ENCODE results near the gene TYK2.

Gene TYK2

DNA sequence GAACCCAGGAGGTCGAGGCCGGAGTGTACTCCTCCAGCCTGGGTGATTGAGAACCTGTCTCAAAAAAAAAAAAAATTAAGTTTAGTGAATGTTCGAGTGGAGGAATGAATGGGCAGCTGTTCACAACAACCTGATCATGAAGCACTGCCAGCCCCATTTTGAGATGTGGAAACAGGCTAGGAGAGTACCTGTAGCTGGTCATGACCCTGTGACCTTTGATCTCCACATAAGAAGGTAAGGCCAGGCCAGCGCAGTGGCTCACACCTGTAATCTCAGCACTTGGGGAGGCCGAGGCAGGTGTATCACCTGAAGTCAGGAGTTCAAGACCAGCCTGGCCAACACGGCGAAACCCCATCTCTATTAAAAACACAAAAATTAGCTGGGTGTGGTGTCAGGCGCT lies 54.6 kb downstream of the TYK2 start:
- peaks cover 7% of the 10 kb centered on the region; the same call in 1 of the 2 replicates for H4K20me1 ChIP-seq (ENCODE audit: insufficient read depth, low read length)
- no peaks in the 10 kb centered on the region for H3K4me1 ChIP-seq (ENCODE audit: low read length)
- H3K4me3 ChIP-seq (ENCODE audit: low read length), result no peak overlapping the region
- no peak for TF ChIP-seq EZH2phosphoT487 (IDR thresholded peaks at IDR 0.05; ENCODE audit: low read depth)
- TF ChIP-seq, protein P1, sequence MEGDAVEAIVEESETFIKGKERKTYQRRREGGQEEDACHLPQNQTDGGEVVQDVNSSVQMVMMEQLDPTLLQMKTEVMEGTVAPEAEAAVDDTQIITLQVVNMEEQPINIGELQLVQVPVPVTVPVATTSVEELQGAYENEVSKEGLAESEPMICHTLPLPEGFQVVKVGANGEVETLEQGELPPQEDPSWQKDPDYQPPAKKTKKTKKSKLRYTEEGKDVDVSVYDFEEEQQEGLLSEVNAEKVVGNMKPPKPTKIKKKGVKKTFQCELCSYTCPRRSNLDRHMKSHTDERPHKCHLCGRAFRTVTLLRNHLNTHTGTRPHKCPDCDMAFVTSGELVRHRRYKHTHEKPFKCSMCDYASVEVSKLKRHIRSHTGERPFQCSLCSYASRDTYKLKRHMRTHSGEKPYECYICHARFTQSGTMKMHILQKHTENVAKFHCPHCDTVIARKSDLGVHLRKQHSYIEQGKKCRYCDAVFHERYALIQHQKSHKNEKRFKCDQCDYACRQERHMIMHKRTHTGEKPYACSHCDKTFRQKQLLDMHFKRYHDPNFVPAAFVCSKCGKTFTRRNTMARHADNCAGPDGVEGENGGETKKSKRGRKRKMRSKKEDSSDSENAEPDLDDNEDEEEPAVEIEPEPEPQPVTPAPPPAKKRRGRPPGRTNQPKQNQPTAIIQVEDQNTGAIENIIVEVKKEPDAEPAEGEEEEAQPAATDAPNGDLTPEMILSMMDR (IDR thresholded peaks at IDR 0.05; ENCODE audit: low read depth, low read length), result no peak
- no peaks in the 10 kb centered on the region for H3K9me3 ChIP-seq (ENCODE audit: insufficient read depth, low read length)
- no peak overlapping the region for H3K27ac ChIP-seq (ENCODE audit: low read length)
- H3K27me3 ChIP-seq (ENCODE audit: low read depth, low read length), result no peaks in the 10 kb centered on the region
- H3K36me3 ChIP-seq (replicated peaks; ENCODE audit: low read depth, low read length), result peaks cover 72% of the 10 kb centered on the region
- no peak overlapping the region for H2AFZ ChIP-seq (ENCODE audit: low read depth, low read length)
- no peak overlapping the region for H3K4me2 ChIP-seq (ENCODE audit: low read length)
- H3K9ac ChIP-seq (ENCODE audit: low read length), result no peak overlapping the region
- peaks cover 39% of the 10 kb centered on the region for H3K79me2 ChIP-seq (ENCODE audit: low read length)

GRCh38 chr19:10321874-10322835 lies 58.2 kb downstream of the TYK2 start:
- H3K4me3 ChIP-seq (ENCODE audit: low read length), result no peak overlapping the region
- no peaks in the 10 kb centered on the region for H4K20me1 ChIP-seq (ENCODE audit: insufficient read depth, low read length)
- no peak overlapping the region for H3K27ac ChIP-seq (ENCODE audit: low read length)
- H3K4me1 ChIP-seq (ENCODE audit: low read length), result no peaks in the 10 kb centered on the region
- H3K9ac ChIP-seq (ENCODE audit: low read length), result no peak overlapping the region
- no peaks in the 10 kb centered on the region for H3K9me3 ChIP-seq (ENCODE audit: insufficient read depth, low read length)
- H3K27me3 ChIP-seq (ENCODE audit: low read depth, low read length), result no peaks in the 10 kb centered on the region
- TF ChIP-seq, protein P1 (IDR thresholded peaks at IDR 0.05; ENCODE audit: low read depth, low read length), result no peak
- no peak for TF ChIP-seq EZH2phosphoT487 (IDR thresholded peaks at IDR 0.05; ENCODE audit: low read depth)
- no peak overlapping the region for H2AFZ ChIP-seq (ENCODE audit: low read depth, low read length)
- no peak overlapping the region for H3K4me2 ChIP-seq (ENCODE audit: low read length)
- H3K36me3 ChIP-seq (replicated peaks; ENCODE audit: low read depth, low read length), result peaks cover 59% of the 10 kb centered on the region
- peaks cover 3% of the 10 kb centered on the region; the same call in 1 of the 2 replicates for H3K79me2 ChIP-seq (ENCODE audit: low read length)

DNA sequence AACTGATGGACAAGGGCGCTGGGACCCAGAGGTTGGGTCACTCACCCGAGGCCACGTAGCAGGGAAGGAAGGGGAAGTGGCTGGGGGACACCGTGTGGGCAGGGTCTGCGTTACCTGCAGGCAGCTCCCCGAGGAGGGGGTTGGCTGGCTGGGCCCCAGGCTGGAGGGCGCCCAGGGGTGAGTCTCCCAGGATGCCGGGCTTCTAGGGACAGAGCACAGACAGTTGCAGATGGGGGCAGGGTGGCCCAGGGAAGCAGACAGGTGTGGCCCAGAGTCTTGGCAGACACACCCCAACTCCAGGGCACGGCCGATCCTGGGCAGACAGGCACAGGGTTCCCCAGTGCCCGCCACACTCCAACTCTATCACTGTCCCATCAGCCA lies 59.0 kb downstream of the TYK2 start:
- peaks cover 63% of the 10 kb centered on the region for H3K36me3 ChIP-seq (replicated peaks; ENCODE audit: low read depth, low read length)
- no peak overlapping the region for H3K27ac ChIP-seq (ENCODE audit: low read length)
- no peak for TF ChIP-seq EZH2phosphoT487 (IDR thresholded peaks at IDR 0.05; ENCODE audit: low read depth)
- TF ChIP-seq, protein P1 (IDR thresholded peaks at IDR 0.05; ENCODE audit: low read depth, low read length), result no peak
- no peaks in the 10 kb centered on the region for H4K20me1 ChIP-seq (ENCODE audit: insufficient read depth, low read length)
- no peaks in the 10 kb centered on the region for H3K79me2 ChIP-seq (ENCODE audit: low read length)
- peaks cover 3% of the 10 kb centered on the region for H3K4me1 ChIP-seq (ENCODE audit: low read length)
- no peak overlapping the region for H3K4me2 ChIP-seq (ENCODE audit: low read length)
- no peak overlapping the region for H3K4me3 ChIP-seq (ENCODE audit: low read length)
- no peaks in the 10 kb centered on the region for H3K27me3 ChIP-seq (ENCODE audit: low read depth, low read length)
- H3K9ac ChIP-seq (ENCODE audit: low read length), result no peak overlapping the region
- no peaks in the 10 kb centered on the region for H3K9me3 ChIP-seq (ENCODE audit: insufficient read depth, low read length)
- H2AFZ ChIP-seq (ENCODE audit: low read depth, low read length), result no peak overlapping the region

DNA sequence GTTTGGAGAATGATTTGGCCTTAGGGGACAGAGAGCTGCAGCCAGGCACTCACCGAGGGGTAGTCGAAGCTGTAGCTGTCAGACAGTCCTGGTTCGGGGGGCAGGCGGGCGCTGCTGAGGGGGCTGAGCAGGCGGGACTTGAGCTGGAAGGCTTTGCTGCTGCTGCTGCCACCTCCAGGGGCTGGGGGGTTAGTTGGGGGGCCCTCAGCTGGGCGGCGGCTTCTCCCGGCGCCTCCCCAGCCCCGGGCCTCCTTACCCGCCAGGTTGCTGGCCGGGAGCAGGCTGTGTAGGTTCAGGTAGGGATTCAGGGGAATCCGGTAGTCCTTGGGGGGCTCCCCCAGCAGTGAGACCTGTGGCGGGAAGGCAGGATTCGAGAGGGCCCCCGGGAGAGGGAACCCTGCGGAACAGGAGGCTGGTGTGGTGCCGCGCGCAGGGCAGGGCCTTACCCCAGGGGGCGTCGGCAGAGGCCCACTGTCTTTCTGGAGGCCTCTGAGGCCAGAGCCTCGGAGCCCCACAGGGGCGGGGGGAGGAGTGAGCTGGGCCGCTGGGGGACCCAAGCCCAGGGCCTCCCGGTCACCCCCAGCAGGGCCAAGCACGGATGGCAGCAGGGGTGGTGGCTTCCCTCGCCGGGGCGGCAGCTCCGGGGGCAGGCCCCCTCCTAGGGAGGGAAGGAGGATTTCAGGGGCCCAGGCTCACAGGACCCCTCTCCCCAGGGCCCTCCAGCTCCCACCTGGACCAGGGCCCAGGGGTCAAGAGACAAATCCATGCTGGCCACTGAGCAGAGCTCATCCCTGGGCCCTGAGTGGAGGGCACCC lies 59.6 kb downstream of the TYK2 start:
- H3K4me2 ChIP-seq (ENCODE audit: low read length), result no peak overlapping the region
- no peaks in the 10 kb centered on the region for H4K20me1 ChIP-seq (ENCODE audit: insufficient read depth, low read length)
- no peaks in the 10 kb centered on the region for H3K9me3 ChIP-seq (ENCODE audit: insufficient read depth, low read length)
- peaks cover 67% of the 10 kb centered on the region for H3K36me3 ChIP-seq (replicated peaks; ENCODE audit: low read depth, low read length)
- no peak overlapping the region for H2AFZ ChIP-seq (ENCODE audit: low read depth, low read length)
- H3K79me2 ChIP-seq (ENCODE audit: low read length), result no peaks in the 10 kb centered on the region
- no peak overlapping the region for H3K27ac ChIP-seq (ENCODE audit: low read length)
- H3K4me3 ChIP-seq (ENCODE audit: low read length), result no peak overlapping the region
- TF ChIP-seq, protein P1 (IDR thresholded peaks at IDR 0.05; ENCODE audit: low read depth, low read length), result no peak
- TF ChIP-seq EZH2phosphoT487 (IDR thresholded peaks at IDR 0.05; ENCODE audit: low read depth), result no peak
- H3K4me1 ChIP-seq (ENCODE audit: low read length), result peaks cover 8% of the 10 kb centered on the region
- no peaks in the 10 kb centered on the region for H3K27me3 ChIP-seq (ENCODE audit: low read depth, low read length)
- no peak overlapping the region for H3K9ac ChIP-seq (ENCODE audit: low read length)
